ENCODE measurements around the gene SOHLH2.

The SOHLH2 gene

DNA sequence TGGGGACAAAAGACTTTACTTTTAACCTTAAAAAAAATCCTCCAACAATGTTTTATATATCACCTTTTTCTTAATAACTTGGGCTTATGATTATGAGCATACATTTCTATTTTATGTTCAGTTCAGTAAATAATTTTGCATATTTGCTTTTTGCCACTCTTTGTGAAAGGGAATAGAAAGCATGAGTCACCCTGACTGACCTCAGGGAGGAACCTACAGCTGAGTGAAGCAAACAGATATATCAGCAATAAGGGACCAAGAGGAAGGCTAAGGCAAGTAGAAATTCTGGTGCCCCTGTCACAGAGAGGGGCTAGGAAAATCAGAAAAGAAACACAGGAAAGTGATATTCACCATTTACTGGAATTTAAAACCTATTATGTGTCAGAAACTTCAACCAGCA lies 37.2 kb upstream of the SOHLH2 start:
- Histone ChIP-seq H3K27me3 (no peaks in the 10 kb centered on the region), H3K4me1 (ENCODE audit: control insufficient read depth in 1 of 2, insufficient read depth in 1 of 2, low read depth in 1 of 2, low read length in 1 of 2) (no peaks in the 10 kb centered on the region), H3K4me3 (ENCODE audit: low read depth in 1 of 2, low read length in 1 of 2) (no peak overlapping the region), H3K36me3 (no peaks in the 10 kb centered on the region), H3K27ac (no peak overlapping the region), H3K9me3 (no peaks in the 10 kb centered on the region)
- TF ChIP-seq, protein P1, sequence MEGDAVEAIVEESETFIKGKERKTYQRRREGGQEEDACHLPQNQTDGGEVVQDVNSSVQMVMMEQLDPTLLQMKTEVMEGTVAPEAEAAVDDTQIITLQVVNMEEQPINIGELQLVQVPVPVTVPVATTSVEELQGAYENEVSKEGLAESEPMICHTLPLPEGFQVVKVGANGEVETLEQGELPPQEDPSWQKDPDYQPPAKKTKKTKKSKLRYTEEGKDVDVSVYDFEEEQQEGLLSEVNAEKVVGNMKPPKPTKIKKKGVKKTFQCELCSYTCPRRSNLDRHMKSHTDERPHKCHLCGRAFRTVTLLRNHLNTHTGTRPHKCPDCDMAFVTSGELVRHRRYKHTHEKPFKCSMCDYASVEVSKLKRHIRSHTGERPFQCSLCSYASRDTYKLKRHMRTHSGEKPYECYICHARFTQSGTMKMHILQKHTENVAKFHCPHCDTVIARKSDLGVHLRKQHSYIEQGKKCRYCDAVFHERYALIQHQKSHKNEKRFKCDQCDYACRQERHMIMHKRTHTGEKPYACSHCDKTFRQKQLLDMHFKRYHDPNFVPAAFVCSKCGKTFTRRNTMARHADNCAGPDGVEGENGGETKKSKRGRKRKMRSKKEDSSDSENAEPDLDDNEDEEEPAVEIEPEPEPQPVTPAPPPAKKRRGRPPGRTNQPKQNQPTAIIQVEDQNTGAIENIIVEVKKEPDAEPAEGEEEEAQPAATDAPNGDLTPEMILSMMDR (IDR thresholded peaks at IDR 0.05): no peak

- Histone ChIP-seq H3K27me3 (no peaks in the 10 kb centered on the region), H3K36me3 (no peaks in the 10 kb centered on the region), H3K27ac (no peak overlapping the region), H3K4me1 (ENCODE audit: control insufficient read depth in 1 of 2, insufficient read depth in 1 of 2, low read depth in 1 of 2, low read length in 1 of 2) (no peaks in the 10 kb centered on the region), H3K9me3 (no peaks in the 10 kb centered on the region), H3K4me3 (ENCODE audit: low read depth in 1 of 2, low read length in 1 of 2) (no peak overlapping the region)
- TF ChIP-seq, protein P1 (IDR thresholded peaks at IDR 0.05): no peak
These were observed 36.7 kb upstream of the SOHLH2 start for GRCh38 chr13:36251017-36251416.

DNA sequence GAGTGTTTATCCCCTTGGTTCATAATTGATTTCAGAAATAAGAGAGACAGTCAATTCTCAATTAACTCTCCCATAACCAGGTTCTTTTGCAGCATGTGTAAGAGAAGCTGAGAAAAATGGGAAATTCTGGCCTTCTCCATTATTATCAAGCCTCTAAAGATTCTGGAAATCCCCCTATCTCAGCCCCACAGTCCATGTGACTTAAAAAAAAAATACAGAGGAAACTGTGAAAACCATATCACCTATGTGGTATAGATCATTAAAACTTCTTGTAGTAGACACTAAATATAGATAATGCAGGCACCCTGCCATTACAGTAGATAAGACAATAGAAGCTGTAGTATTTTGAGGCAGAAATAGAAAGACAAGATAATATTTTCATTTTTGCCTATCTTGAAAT lies 34.3 kb upstream of the SOHLH2 start:
- H3K27ac ChIP-seq: no peak overlapping the region
- H3K9me3 ChIP-seq: no peaks in the 10 kb centered on the region
- no peaks in the 10 kb centered on the region for H3K4me1 ChIP-seq (ENCODE audit: control insufficient read depth in 1 of 2, insufficient read depth in 1 of 2, low read depth in 1 of 2, low read length in 1 of 2)
- H3K36me3 ChIP-seq: no peaks in the 10 kb centered on the region
- H3K27me3 ChIP-seq: no peaks in the 10 kb centered on the region
- TF ChIP-seq, protein P1 (IDR thresholded peaks at IDR 0.05): no peak
- no peak overlapping the region for H3K4me3 ChIP-seq (ENCODE audit: low read depth in 1 of 2, low read length in 1 of 2)

GRCh38 chr13:36244990-36245389 lies 30.6 kb upstream of the SOHLH2 start:
- TF ChIP-seq, protein P1 (IDR thresholded peaks at IDR 0.05): no peak
- no peaks in the 10 kb centered on the region for H3K27me3 ChIP-seq
- no peaks in the 10 kb centered on the region for H3K9me3 ChIP-seq
- H3K36me3 ChIP-seq: no peaks in the 10 kb centered on the region
- H3K4me1 ChIP-seq (ENCODE audit: control insufficient read depth in 1 of 2, insufficient read depth in 1 of 2, low read depth in 1 of 2, low read length in 1 of 2): no peaks in the 10 kb centered on the region
- H3K27ac ChIP-seq: no peak overlapping the region
- H3K4me3 ChIP-seq (ENCODE audit: low read depth in 1 of 2, low read length in 1 of 2): no peak overlapping the region

GRCh38 chr13:36244073-36244472 lies 29.7 kb upstream of the SOHLH2 start:
- no peaks in the 10 kb centered on the region for H3K27me3 ChIP-seq
- no peak overlapping the region for H3K27ac ChIP-seq
- TF ChIP-seq, protein P1 (IDR thresholded peaks at IDR 0.05): no peak
- H3K4me3 ChIP-seq (ENCODE audit: low read depth in 1 of 2, low read length in 1 of 2): no peak overlapping the region
- H3K36me3 ChIP-seq: no peaks in the 10 kb centered on the region
- H3K9me3 ChIP-seq: no peaks in the 10 kb centered on the region
- H3K4me1 ChIP-seq (ENCODE audit: control insufficient read depth in 1 of 2, insufficient read depth in 1 of 2, low read depth in 1 of 2, low read length in 1 of 2): no peaks in the 10 kb centered on the region

- no peaks in the 10 kb centered on the region for H3K9me3 ChIP-seq
- no peaks in the 10 kb centered on the region for H3K4me1 ChIP-seq (ENCODE audit: control insufficient read depth in 1 of 2, insufficient read depth in 1 of 2, low read depth in 1 of 2, low read length in 1 of 2)
- no peak overlapping the region for H3K4me3 ChIP-seq (ENCODE audit: low read depth in 1 of 2, low read length in 1 of 2)
These were observed 28.4 kb upstream of the SOHLH2 start for GRCh38 chr13:36242761-36243160.

More at GRCh38 chr13:36242761-36243160, 28.4 kb upstream of the SOHLH2 start:
- TF ChIP-seq, protein P1 (IDR thresholded peaks at IDR 0.05): no peak
- Histone ChIP-seq H3K27ac (no peak overlapping the region), H3K27me3 (no peaks in the 10 kb centered on the region), H3K36me3 (no peaks in the 10 kb centered on the region)

Measured in neutrophil (primary cell).